ENCODE measurements around the gene RNASEH2A.

RNASEH2A gene

DNA sequence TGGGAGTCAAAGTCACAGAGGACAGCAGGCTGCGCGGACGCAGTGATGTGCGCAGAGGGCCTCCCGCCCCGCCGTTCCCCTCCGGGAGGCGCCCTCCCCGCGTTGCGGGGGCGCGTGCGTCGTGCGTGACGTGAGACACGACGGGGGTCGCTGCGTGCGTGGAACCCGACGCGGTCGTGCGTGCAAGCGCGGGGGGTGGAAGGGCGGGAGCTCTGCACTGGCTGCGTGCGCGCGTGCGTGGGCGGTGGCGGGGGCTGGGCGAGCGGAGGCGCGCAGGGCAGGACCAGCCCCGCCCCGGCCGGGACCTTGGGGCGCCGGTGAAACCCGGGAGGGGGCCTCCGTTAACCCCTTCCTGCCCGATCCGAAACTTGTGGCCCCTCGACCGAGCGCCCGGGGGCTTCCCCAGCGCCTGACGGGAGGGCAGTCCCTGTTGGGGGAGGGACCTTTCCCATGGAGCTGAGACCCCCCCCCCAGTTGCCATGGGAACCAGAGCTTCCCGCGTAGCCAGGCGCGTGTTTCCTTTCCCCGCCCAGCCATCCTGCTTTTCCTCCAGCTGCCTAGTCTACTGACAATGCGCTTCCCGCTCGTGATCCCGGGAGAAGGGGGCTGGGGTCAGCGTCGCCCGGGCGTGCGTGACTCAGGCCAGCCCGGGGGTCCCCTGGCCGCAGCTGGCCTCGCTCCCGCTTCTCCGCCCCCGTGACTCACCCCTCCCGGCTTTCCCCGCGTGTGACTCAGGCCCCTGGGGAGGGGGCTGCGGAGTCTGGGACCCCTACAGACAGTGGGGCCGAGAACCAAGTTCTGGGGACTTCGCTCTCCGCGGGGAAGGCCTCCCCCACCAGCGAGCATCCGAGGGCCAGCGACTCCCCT is 23.7 kb upstream of the RNASEH2A start:
- Histone ChIP-seq H3K9me2 (replicated peaks; ENCODE audit: insufficient read depth, low read length) (no peaks in the 10 kb centered on the region), H3K27ac (ENCODE audit: low read depth, low read length) (no peak overlapping the region), H3K36me3 (ENCODE audit: low read length) (no peaks in the 10 kb centered on the region), H3K27me3 (ENCODE audit: low read length) (no peaks in the 10 kb centered on the region), H4K20me1 (ENCODE audit: low read depth, low read length) (no peaks in the 10 kb centered on the region), H2AFZ (ENCODE audit: low read depth, low read length, severe bottlenecking) (no peak overlapping the region), H3K4me2 (ENCODE audit: low read depth, low read length, poor library complexity, severe bottlenecking) (peak overlapping the region; percentile 34), H3K9me3 (ENCODE audit: insufficient read depth, low read length) (no peaks in the 10 kb centered on the region), H3F3A (ENCODE audit: insufficient read depth) (no peaks in the 10 kb centered on the region), H3K4me3 (ENCODE audit: insufficient read depth, low read length, poor library complexity, severe bottlenecking) (no peak overlapping the region), H3K9ac (ENCODE audit: low read length) (no peak overlapping the region), H3K79me2 (ENCODE audit: insufficient read depth, low read length) (no peaks in the 10 kb centered on the region)
- no peak for TF ChIP-seq EZH2phosphoT487 (conservative IDR thresholded peaks at IDR 0.05; ENCODE audit: low read length)
- TF ChIP-seq, protein P1, sequence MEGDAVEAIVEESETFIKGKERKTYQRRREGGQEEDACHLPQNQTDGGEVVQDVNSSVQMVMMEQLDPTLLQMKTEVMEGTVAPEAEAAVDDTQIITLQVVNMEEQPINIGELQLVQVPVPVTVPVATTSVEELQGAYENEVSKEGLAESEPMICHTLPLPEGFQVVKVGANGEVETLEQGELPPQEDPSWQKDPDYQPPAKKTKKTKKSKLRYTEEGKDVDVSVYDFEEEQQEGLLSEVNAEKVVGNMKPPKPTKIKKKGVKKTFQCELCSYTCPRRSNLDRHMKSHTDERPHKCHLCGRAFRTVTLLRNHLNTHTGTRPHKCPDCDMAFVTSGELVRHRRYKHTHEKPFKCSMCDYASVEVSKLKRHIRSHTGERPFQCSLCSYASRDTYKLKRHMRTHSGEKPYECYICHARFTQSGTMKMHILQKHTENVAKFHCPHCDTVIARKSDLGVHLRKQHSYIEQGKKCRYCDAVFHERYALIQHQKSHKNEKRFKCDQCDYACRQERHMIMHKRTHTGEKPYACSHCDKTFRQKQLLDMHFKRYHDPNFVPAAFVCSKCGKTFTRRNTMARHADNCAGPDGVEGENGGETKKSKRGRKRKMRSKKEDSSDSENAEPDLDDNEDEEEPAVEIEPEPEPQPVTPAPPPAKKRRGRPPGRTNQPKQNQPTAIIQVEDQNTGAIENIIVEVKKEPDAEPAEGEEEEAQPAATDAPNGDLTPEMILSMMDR (IDR thresholded peaks at IDR 0.05; ENCODE audit: insufficient read depth, low read length, poor library complexity, severe bottlenecking): no peak

DNA sequence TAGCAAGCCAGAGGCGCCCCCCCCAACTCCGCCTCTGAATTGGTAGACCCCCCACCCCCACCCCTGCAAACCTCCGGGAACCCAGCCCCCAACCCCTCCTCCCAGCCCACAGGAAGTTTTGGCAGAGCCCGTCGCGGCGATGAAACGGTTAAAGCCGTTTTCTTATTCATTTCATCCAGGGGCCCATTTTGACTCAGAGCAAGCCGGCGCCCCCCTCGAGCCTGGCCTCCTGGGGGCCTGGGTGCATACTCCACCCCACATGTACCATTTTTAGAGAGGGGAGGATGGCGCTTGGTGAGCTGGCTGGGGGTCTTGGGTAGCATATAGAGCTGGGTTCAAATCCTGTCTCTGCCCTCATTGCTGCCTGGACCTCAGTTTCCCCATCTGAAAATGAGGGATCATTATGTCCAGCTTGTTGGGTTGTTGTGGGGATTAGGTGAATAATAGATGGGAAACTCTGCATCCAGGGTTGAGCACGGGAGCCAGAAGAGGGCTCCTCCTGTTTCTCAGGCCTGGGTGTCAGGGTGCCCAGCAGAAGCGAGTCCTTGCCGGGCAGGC is 23.0 kb upstream of the RNASEH2A start:
- Histone ChIP-seq H2AFZ (ENCODE audit: low read depth, low read length, severe bottlenecking) (no peak overlapping the region), H3K9ac (ENCODE audit: low read length) (no peak overlapping the region), H3K9me2 (replicated peaks; ENCODE audit: insufficient read depth, low read length) (no peaks in the 10 kb centered on the region), H3K9me3 (ENCODE audit: insufficient read depth, low read length) (no peaks in the 10 kb centered on the region), H3K27me3 (ENCODE audit: low read length) (no peaks in the 10 kb centered on the region), H3K79me2 (ENCODE audit: insufficient read depth, low read length) (no peaks in the 10 kb centered on the region), H3K4me3 (ENCODE audit: insufficient read depth, low read length, poor library complexity, severe bottlenecking) (no peak overlapping the region), H3F3A (ENCODE audit: insufficient read depth) (peaks cover 4% of the 10 kb centered on the region; the same call in 1 of the 2 replicates), H3K4me2 (ENCODE audit: low read depth, low read length, poor library complexity, severe bottlenecking) (no peak overlapping the region), H4K20me1 (ENCODE audit: low read depth, low read length) (no peaks in the 10 kb centered on the region), H3K27ac (ENCODE audit: low read depth, low read length) (no peak overlapping the region), H3K36me3 (ENCODE audit: low read length) (no peaks in the 10 kb centered on the region)
- no peak for TF ChIP-seq EZH2phosphoT487 (conservative IDR thresholded peaks at IDR 0.05; ENCODE audit: low read length)
- TF ChIP-seq, protein P1 (IDR thresholded peaks at IDR 0.05; ENCODE audit: insufficient read depth, low read length, poor library complexity, severe bottlenecking): no peak

DNA sequence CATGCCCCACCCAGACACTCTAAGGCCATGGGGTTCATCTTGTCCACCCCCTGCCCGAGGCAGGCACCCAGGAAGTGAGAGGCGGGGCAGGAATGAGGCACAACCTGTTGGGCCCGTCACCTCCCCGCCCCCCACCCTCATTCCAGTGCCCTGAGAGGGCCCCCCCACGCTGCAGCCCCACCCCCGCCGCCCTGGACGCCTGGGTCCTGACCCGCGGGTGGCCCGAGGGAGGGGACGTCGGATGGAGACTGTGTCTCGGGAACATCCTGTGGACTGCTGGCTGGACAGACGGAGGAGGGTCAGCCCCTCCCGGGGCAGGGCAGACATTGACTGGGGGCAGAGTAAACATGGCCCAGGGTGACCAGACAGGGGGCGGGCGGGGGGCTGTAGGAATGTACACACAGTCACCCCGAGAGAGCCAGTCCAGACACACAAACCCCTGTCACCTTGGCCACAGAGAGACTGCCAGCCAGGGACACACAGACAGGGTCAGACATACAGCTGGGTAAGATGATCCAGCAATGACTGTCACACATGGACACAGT is 22.5 kb upstream of the RNASEH2A start:
- Histone ChIP-seq H3F3A (ENCODE audit: insufficient read depth) (peaks cover 6% of the 10 kb centered on the region; the same call in 1 of the 2 replicates), H3K9ac (ENCODE audit: low read length) (no peak overlapping the region), H3K9me3 (ENCODE audit: insufficient read depth, low read length) (no peaks in the 10 kb centered on the region), H4K20me1 (ENCODE audit: low read depth, low read length) (no peaks in the 10 kb centered on the region), H3K27me3 (ENCODE audit: low read length) (no peaks in the 10 kb centered on the region), H3K4me2 (ENCODE audit: low read depth, low read length, poor library complexity, severe bottlenecking) (no peak overlapping the region), H3K79me2 (ENCODE audit: insufficient read depth, low read length) (no peaks in the 10 kb centered on the region), H2AFZ (ENCODE audit: low read depth, low read length, severe bottlenecking) (no peak overlapping the region), H3K27ac (ENCODE audit: low read depth, low read length) (no peak overlapping the region), H3K4me3 (ENCODE audit: insufficient read depth, low read length, poor library complexity, severe bottlenecking) (no peak overlapping the region), H3K9me2 (replicated peaks; ENCODE audit: insufficient read depth, low read length) (no peaks in the 10 kb centered on the region), H3K36me3 (ENCODE audit: low read length) (no peaks in the 10 kb centered on the region)
- TF ChIP-seq, protein P1 (IDR thresholded peaks at IDR 0.05; ENCODE audit: insufficient read depth, low read length, poor library complexity, severe bottlenecking): no peak
- no peak for TF ChIP-seq EZH2phosphoT487 (conservative IDR thresholded peaks at IDR 0.05; ENCODE audit: low read length)
